ENCODE data around the gene ACTR3C.
A peak's percentile ranks its signal among the peaks of the same experiment; 100 is the strongest.

The ACTR3C gene

GRCh38 chr7:150332852-150333635 lies 9.7 kb upstream of the ACTR3C start:
- H3K9ac ChIP-seq (ENCODE audit: low read length) = no peak overlapping the region
- peaks cover 14% of the 10 kb centered on the region for H3K4me1 ChIP-seq (ENCODE audit: control insufficient read depth, insufficient read depth, low read length)
- peaks cover 14% of the 10 kb centered on the region for H3K27me3 ChIP-seq (replicated peaks; ENCODE audit: control insufficient read depth, insufficient read depth, low read length)
- H3K4me3 ChIP-seq (ENCODE audit: low read length) = no peak overlapping the region
- no peak for DNase-seq (ENCODE audit: low read depth)
- no peaks in the 10 kb centered on the region for H3K9me3 ChIP-seq (ENCODE audit: control insufficient read depth, low read length)
- H3K36me3 ChIP-seq (ENCODE audit: control insufficient read depth, insufficient read depth, low read length, severe bottlenecking) = no peaks in the 10 kb centered on the region

DNA sequence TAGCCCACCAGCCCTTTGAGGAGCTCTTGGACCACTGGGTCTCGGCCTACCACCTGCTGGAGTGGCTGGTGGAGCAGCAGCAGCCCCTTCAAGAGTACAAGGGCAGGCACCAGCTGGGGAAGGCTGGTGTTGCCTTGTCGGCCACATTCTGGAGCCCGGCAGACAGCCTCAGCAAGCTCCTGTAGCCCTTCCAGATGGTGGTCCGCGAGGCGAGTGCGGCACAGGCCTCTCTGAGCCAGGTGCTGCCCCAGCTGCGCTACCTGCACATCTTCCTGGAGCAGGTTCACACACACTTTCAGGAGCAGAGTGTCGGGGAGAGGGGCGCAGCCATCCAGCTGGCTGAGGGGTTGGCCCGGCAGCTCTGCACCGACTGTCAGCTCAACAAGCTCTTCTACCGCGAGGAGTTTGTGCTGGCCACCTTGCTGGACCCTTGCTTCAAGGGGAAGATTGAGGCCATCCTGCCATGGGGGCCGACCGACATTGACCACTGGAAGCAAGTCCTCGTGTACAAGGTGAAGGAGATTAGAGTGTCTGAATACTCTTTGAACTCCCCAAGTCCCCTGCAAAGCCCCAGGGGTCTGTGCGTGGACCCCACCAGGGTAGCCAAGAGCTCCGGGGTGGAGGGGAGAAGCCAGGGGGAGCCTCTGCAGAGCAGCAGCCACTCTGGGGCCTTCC lies 7.0 kb upstream of the ACTR3C start:
- H3K27me3 ChIP-seq (replicated peaks; ENCODE audit: control insufficient read depth, insufficient read depth, low read length) = peaks cover 14% of the 10 kb centered on the region

DNA sequence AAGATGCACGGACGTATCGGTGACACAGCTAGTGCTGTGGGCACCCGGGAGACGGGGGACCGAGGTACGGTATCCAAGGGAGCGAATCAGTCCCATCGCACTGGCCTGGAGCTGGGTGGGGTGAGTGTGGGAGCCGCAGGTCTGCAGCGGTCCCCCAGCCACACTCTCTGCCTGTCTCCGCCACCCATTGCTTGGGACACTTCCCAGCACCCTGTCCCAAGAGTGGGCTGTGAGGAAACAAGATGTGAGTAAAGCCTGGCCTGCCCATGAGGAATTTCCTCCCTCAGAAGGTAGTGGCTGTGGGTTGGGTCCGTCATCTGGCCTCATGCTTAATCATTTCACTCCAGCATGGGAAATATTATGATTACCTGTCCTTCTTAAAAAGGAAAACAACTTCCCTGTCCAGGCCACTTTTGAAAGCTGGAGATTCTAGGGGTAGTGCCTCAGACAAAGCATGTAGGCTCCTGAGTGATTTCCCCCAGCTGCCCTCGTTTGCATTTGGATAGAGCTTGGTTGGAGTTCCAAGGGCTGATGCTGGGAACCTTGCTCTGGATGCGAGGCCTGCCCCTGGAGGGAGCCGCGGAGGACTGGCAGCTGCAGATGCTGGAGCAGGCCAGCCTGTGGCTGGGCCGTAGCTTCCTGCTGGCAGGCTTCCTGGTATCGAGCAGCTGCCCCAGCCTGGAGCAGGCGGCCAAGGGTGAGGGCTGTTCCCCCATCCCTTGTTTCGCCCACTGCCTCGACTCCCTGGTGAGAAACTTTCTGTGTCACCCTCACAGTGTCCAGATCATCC lies 6.2 kb upstream of the ACTR3C start:
- H3K4me3 ChIP-seq (ENCODE audit: low read length) = no peak overlapping the region
- DNase-seq (ENCODE audit: low read depth) = no peak
- H3K36me3 ChIP-seq (ENCODE audit: control insufficient read depth, insufficient read depth, low read length, severe bottlenecking) = no peaks in the 10 kb centered on the region
- peaks cover 14% of the 10 kb centered on the region for H3K27me3 ChIP-seq (replicated peaks; ENCODE audit: control insufficient read depth, insufficient read depth, low read length)
- H3K9me3 ChIP-seq (ENCODE audit: control insufficient read depth, low read length) = no peaks in the 10 kb centered on the region
- peaks cover 11% of the 10 kb centered on the region for H3K4me1 ChIP-seq (ENCODE audit: control insufficient read depth, insufficient read depth, low read length)
- H3K9ac ChIP-seq (ENCODE audit: low read length) = no peak overlapping the region

More for the DNA sequence above, 7.0 kb upstream of the ACTR3C start:
- Histone ChIP-seq H3K9me3 (ENCODE audit: control insufficient read depth, low read length) (no peaks in the 10 kb centered on the region), H3K9ac (ENCODE audit: low read length) (no peak overlapping the region), H3K4me1 (ENCODE audit: control insufficient read depth, insufficient read depth, low read length) (peaks cover 9% of the 10 kb centered on the region), H3K36me3 (ENCODE audit: control insufficient read depth, insufficient read depth, low read length, severe bottlenecking) (no peaks in the 10 kb centered on the region), H3K4me3 (ENCODE audit: low read length) (no peak overlapping the region)
- no peak for DNase-seq (ENCODE audit: low read depth)

GRCh38 chr7:150327308-150327707 lies 4.0 kb upstream of the ACTR3C start:
- peaks cover 23% of the 10 kb centered on the region for H3K4me1 ChIP-seq (ENCODE audit: control insufficient read depth, insufficient read depth, low read length)
- H3K9me3 ChIP-seq (ENCODE audit: control insufficient read depth, low read length) = no peaks in the 10 kb centered on the region
- no peak overlapping the region for H3K9ac ChIP-seq (ENCODE audit: low read length)
- H3K36me3 ChIP-seq (ENCODE audit: control insufficient read depth, insufficient read depth, low read length, severe bottlenecking) = no peaks in the 10 kb centered on the region
- no peak for DNase-seq (ENCODE audit: low read depth)
- no peak overlapping the region for H3K4me3 ChIP-seq (ENCODE audit: low read length)
- peaks cover 15% of the 10 kb centered on the region for H3K27me3 ChIP-seq (replicated peaks; ENCODE audit: control insufficient read depth, insufficient read depth, low read length)

GRCh38 chr7:150326657-150327268 lies 3.4 kb upstream of the ACTR3C start:
- H3K9me3 ChIP-seq (ENCODE audit: control insufficient read depth, low read length) = no peaks in the 10 kb centered on the region
- peaks cover 16% of the 10 kb centered on the region for H3K27me3 ChIP-seq (replicated peaks; ENCODE audit: control insufficient read depth, insufficient read depth, low read length)
- H3K4me3 ChIP-seq (ENCODE audit: low read length) = no peak overlapping the region
- H3K4me1 ChIP-seq (ENCODE audit: control insufficient read depth, insufficient read depth, low read length) = peaks cover 23% of the 10 kb centered on the region
- H3K9ac ChIP-seq (ENCODE audit: low read length) = no peak overlapping the region
- no peaks in the 10 kb centered on the region for H3K36me3 ChIP-seq (ENCODE audit: control insufficient read depth, insufficient read depth, low read length, severe bottlenecking)
- DNase-seq (ENCODE audit: low read depth) = no peak

- H3K4me3 ChIP-seq (ENCODE audit: low read length) = no peak overlapping the region
- H3K27me3 ChIP-seq (replicated peaks; ENCODE audit: control insufficient read depth, insufficient read depth, low read length) = peaks cover 16% of the 10 kb centered on the region
- H3K9me3 ChIP-seq (ENCODE audit: control insufficient read depth, low read length) = no peaks in the 10 kb centered on the region
- DNase-seq (ENCODE audit: low read depth) = no peak
- H3K9ac ChIP-seq (ENCODE audit: low read length) = no peak overlapping the region
- peaks cover 23% of the 10 kb centered on the region for H3K4me1 ChIP-seq (ENCODE audit: control insufficient read depth, insufficient read depth, low read length)
- H3K36me3 ChIP-seq (ENCODE audit: control insufficient read depth, insufficient read depth, low read length, severe bottlenecking) = no peaks in the 10 kb centered on the region
Observed at GRCh38 chr7:150325901-150326300, 2.6 kb upstream of the ACTR3C start.

- H3K4me3 ChIP-seq (ENCODE audit: low read length) = no peak overlapping the region
- peaks cover 23% of the 10 kb centered on the region for H3K4me1 ChIP-seq (ENCODE audit: control insufficient read depth, insufficient read depth, low read length)
- peaks cover 11% of the 10 kb centered on the region for H3K27me3 ChIP-seq (replicated peaks; ENCODE audit: control insufficient read depth, insufficient read depth, low read length)
- no peak overlapping the region for H3K9ac ChIP-seq (ENCODE audit: low read length)
- no peak for DNase-seq (ENCODE audit: low read depth)
- H3K36me3 ChIP-seq (ENCODE audit: control insufficient read depth, insufficient read depth, low read length, severe bottlenecking) = no peaks in the 10 kb centered on the region
- no peaks in the 10 kb centered on the region for H3K9me3 ChIP-seq (ENCODE audit: control insufficient read depth, low read length)
Observed at GRCh38 chr7:150325110-150325611, 1.8 kb upstream of the ACTR3C start.

- H3K4me1 ChIP-seq (ENCODE audit: control insufficient read depth, insufficient read depth, low read length) = peaks cover 23% of the 10 kb centered on the region
- DNase-seq (ENCODE audit: low read depth) = no peak
- no peak overlapping the region for H3K4me3 ChIP-seq (ENCODE audit: low read length)
- H3K9ac ChIP-seq (ENCODE audit: low read length) = no peak overlapping the region
- no peaks in the 10 kb centered on the region for H3K36me3 ChIP-seq (ENCODE audit: control insufficient read depth, insufficient read depth, low read length, severe bottlenecking)
- peaks cover 11% of the 10 kb centered on the region for H3K27me3 ChIP-seq (replicated peaks; ENCODE audit: control insufficient read depth, insufficient read depth, low read length)
- H3K9me3 ChIP-seq (ENCODE audit: control insufficient read depth, low read length) = no peaks in the 10 kb centered on the region
Observed at GRCh38 chr7:150324373-150324961, 1.1 kb upstream of the ACTR3C start.

DNA sequence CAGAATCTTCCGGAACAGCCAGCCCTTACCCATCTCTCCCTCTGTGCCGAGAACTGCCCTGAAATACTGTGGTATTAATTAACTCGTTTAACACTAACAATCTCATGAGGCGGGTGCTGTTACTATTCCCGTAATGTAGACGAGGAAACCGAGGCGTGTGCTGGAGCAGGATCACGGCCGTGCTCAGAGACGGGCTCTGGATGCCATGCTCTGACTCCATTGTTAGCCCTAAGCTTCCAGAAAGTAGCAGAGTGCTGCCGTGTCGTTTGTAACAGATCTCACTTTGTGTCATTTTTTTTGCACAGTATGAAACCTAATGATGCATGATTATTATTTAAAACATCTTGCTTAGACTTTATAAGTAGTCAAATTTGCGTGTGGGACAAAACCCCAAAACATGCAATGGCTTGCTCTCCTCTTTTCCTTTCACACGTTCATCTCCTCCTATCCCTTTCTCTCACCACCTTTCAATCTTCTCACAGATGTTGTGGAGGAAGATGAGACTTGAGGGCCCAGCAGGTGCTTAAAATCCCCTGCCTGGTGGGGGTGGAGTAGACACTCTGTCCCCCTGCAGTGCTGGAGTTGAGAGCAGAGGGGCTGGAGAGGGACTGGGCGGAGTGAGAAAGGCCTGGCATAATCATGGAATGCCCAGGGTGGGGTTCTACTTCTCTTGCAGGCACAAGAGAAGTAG lies 482 bp upstream of the ACTR3C start:
- peaks cover 23% of the 10 kb centered on the region for H3K4me1 ChIP-seq (ENCODE audit: control insufficient read depth, insufficient read depth, low read length)
- no peaks in the 10 kb centered on the region for H3K9me3 ChIP-seq (ENCODE audit: control insufficient read depth, low read length)
- peaks cover 11% of the 10 kb centered on the region for H3K27me3 ChIP-seq (replicated peaks; ENCODE audit: control insufficient read depth, insufficient read depth, low read length)
- H3K36me3 ChIP-seq (ENCODE audit: control insufficient read depth, insufficient read depth, low read length, severe bottlenecking) = no peaks in the 10 kb centered on the region
- peak overlapping the region; percentile 64 for H3K4me3 ChIP-seq (ENCODE audit: low read length)
- DNase-seq (ENCODE audit: low read depth) = no peak
- no peak overlapping the region for H3K9ac ChIP-seq (ENCODE audit: low read length)

DNA sequence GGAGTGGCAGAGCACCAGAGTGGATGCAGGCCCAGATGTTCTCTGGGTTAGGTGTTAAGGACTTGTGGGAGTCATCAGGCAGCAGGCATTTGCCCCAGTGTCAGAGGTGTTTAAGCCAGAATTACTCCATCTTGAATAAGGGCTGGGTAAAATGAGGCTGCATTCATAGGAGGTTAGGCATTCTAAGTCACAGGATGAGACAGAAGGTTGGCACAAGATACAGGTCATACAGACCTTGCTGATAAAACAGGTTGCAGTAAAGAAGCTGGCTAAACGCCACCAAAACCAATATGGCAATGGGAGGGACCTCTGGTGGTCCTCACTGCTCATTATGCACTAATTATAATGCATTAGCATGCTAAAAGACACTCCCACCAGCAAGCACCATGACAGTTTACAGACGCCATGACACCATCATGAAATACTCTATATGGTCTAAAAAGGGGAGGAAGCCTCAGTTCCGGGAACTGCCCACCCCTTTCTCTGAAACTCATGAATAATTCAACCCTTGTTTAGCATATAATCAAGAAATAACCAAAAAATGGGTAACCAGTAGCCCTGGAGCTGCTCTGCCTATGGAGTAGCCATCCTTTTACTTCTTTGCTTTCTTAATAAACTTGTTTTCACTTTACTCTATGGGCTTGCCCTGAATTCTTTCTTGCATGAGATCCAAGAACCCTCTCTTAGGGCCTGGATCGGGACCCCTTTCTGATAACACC lies 1.1 kb downstream of the ACTR3C start:
- Histone ChIP-seq H3K4me1 (ENCODE audit: control insufficient read depth, insufficient read depth, low read length) (peaks cover 26% of the 10 kb centered on the region), H3K36me3 (ENCODE audit: control insufficient read depth, insufficient read depth, low read length, severe bottlenecking) (no peaks in the 10 kb centered on the region), H3K27me3 (replicated peaks; ENCODE audit: control insufficient read depth, insufficient read depth, low read length) (peaks cover 11% of the 10 kb centered on the region), H3K9ac (ENCODE audit: low read length) (no peak overlapping the region), H3K9me3 (ENCODE audit: control insufficient read depth, low read length) (no peaks in the 10 kb centered on the region), H3K4me3 (ENCODE audit: low read length) (no peak overlapping the region)
- no peak for DNase-seq (ENCODE audit: low read depth)
